Measurements from ENCODE around the gene GLIS1. TPM values are rescaled to one million over a fixed set of nuclear protein-coding genes. Genes with fewer than 3 reads are reported as not detected.

The GLIS1 gene
- total RNA-seq, 1 donor from 2014 or later, result not detected

DNA sequence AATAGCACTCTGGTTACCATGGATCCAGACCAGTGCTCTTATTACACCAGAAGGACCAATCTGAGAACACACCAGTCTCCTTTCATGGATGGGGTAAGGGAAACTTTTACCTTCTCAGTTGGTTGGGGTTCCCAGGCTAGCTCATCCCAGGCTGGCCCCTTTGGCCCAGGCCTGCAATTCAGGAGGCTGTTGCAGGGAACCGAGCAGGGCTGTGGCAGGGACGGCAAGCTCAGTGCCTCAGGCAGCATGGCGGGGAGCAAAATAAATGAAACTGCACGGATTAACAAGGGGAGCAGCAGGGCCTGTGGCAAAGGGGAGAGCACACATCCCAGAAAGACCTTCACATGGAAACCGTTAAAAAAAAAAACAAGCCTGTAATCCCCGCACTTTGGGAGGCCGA lies 222.8 kb downstream of the GLIS1 start:
- H3K36me3 Mint-ChIP-seq (ENCODE audit: low read depth), result no peaks in the 10 kb centered on the region
- ATAC-seq (ENCODE audit: low read depth), result no peak
- CTCF ChIA-PET, result no interaction called here

DNA sequence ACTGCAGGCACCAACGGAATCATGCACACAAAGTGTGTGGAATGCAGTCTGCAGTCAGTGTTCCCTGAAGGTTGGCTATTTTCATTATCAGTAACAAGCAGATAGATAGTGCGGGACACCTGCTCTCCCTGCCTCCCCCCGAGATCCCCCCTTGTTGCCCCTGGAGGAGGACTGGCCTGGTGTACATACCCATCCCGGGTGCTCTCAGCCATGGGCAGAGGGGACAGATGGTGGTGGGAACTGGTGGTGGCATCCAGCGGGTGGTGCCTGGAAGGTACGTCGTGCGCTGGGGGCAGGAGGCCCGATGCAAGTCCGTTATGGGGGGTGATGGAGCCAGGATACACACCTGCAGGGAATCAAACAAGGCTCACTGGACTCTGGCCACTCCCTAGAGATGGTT lies 224.5 kb downstream of the GLIS1 start:
- CTCF ChIA-PET, result no interaction called here
- POLR2A ChIA-PET, result no interaction called here
- DNase-seq (no peak), ATAC-seq (ENCODE audit: low read depth) (no peak)
- no peaks in the 10 kb centered on the region for H3K36me3 Mint-ChIP-seq (ENCODE audit: low read depth)
- no peaks in the 10 kb centered on the region for H3K4me1 Mint-ChIP-seq
- H3K4me3 Mint-ChIP-seq, result no peak overlapping the region
- TF ChIP-seq, protein P1, sequence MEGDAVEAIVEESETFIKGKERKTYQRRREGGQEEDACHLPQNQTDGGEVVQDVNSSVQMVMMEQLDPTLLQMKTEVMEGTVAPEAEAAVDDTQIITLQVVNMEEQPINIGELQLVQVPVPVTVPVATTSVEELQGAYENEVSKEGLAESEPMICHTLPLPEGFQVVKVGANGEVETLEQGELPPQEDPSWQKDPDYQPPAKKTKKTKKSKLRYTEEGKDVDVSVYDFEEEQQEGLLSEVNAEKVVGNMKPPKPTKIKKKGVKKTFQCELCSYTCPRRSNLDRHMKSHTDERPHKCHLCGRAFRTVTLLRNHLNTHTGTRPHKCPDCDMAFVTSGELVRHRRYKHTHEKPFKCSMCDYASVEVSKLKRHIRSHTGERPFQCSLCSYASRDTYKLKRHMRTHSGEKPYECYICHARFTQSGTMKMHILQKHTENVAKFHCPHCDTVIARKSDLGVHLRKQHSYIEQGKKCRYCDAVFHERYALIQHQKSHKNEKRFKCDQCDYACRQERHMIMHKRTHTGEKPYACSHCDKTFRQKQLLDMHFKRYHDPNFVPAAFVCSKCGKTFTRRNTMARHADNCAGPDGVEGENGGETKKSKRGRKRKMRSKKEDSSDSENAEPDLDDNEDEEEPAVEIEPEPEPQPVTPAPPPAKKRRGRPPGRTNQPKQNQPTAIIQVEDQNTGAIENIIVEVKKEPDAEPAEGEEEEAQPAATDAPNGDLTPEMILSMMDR (IDR thresholded peaks at IDR 0.05), result no peak
- no peak overlapping the region for H3K27ac Mint-ChIP-seq
- H3K27me3 Mint-ChIP-seq, result no peaks in the 10 kb centered on the region
- H3K9me3 Mint-ChIP-seq, result no peaks in the 10 kb centered on the region
- intact Hi-C loops (cut with micrococcal nuclease), result no loop called here

More for the DNA sequence above, 222.8 kb downstream of the GLIS1 start:
- H3K4me3 Mint-ChIP-seq, result no peak overlapping the region
- no peak for DNase-seq
- H3K4me1 Mint-ChIP-seq, result no peaks in the 10 kb centered on the region
- no peaks in the 10 kb centered on the region for H3K9me3 Mint-ChIP-seq
- POLR2A ChIA-PET, result no interaction called here
- no peak overlapping the region for H3K27ac Mint-ChIP-seq
- H3K27me3 Mint-ChIP-seq, result no peaks in the 10 kb centered on the region
- intact Hi-C loops (cut with micrococcal nuclease), result no loop called here
- TF ChIP-seq, protein P1 (IDR thresholded peaks at IDR 0.05), result no peak

DNA sequence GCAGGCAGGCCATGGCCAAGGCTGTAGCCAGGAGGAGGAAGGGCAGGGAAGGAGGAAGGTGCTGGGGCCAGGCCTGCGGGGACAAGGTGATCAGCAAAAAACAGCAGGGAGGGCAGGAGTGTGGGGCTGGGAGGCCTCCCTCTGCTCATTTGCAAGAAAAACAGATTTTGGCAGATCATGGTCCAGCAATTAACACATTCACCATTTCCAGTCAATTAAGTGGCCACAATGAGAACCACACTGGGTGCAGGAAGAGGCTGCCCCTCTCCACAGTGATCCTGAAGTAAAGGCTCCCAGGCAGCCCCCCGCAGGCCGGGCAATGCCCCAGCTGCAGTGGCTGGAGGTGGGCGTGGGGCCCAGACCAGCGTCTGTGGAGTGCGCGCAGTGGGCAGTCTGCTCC lies 225.1 kb downstream of the GLIS1 start:
- intact Hi-C loops (cut with micrococcal nuclease), result no loop called here
- POLR2A ChIA-PET, result no interaction called here
- Mint-ChIP-seq H3K27ac (no peak overlapping the region), H3K27me3 (no peaks in the 10 kb centered on the region), H3K4me1 (no peaks in the 10 kb centered on the region), H3K36me3 (ENCODE audit: low read depth) (no peaks in the 10 kb centered on the region), H3K9me3 (no peaks in the 10 kb centered on the region), H3K4me3 (no peak overlapping the region)
- CTCF ChIA-PET, result no interaction called here
- TF ChIP-seq, protein P1 (IDR thresholded peaks at IDR 0.05), result no peak
- ATAC-seq (ENCODE audit: low read depth) (no peak), DNase-seq (no peak)

DNA sequence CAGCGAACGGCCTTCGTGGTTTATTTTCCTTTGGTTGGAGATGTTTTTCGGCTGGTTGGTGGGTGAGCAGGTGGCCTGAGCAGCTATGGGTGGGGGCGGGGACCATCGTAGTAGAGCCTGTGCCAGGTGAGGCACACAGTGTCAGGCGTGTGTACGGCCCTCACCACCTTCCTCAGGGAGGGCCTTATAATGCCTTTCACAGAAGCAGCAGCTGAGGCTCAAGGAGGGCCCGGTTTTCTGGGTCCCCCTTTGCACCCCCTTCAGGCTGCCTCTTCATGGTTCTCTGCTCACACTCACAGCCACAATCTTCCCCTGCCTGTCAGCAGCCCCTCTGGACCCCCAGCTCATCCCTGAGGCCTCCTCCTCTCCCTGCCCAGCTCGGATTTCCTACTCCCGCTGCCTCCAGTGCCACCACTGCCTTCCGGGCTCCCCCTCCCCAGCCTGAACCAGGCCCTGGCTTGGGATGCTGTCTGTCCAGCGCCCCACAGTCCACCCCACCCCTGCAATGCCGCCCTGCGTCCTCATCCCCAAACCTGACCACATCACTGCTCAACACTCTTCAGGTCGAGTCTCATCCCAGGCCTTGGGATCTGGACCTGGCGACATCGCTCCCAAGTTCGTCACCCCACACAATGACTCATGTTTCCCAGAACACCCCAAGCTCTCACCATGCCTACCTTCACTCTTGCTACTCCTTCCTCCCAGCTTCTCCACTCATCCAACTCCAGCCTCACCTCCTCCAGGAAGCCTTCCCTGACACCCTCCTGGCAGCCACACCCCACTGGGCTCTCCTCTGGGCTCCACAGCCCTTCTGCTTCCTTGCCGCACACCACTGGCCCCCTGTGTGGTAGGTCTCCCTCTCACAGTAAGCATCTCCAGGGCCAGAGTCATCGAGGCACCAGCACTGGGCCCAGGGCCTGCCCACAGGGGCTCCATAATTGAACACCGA lies 225.9 kb downstream of the GLIS1 start:
- Mint-ChIP-seq H3K9me3 (no peaks in the 10 kb centered on the region), H3K36me3 (ENCODE audit: low read depth) (no peaks in the 10 kb centered on the region), H3K4me1 (no peaks in the 10 kb centered on the region), H3K27me3 (no peaks in the 10 kb centered on the region), H3K27ac (no peak overlapping the region), H3K4me3 (no peak overlapping the region)
- no peak for ATAC-seq (ENCODE audit: low read depth)
- TF ChIP-seq, protein P1 (IDR thresholded peaks at IDR 0.05), result no peak
- DNase-seq, result no peak
- ChIA-PET POLR2A (no interaction called here), CTCF (no interaction called here)
- intact Hi-C loops (cut with micrococcal nuclease), result no loop called here

DNA sequence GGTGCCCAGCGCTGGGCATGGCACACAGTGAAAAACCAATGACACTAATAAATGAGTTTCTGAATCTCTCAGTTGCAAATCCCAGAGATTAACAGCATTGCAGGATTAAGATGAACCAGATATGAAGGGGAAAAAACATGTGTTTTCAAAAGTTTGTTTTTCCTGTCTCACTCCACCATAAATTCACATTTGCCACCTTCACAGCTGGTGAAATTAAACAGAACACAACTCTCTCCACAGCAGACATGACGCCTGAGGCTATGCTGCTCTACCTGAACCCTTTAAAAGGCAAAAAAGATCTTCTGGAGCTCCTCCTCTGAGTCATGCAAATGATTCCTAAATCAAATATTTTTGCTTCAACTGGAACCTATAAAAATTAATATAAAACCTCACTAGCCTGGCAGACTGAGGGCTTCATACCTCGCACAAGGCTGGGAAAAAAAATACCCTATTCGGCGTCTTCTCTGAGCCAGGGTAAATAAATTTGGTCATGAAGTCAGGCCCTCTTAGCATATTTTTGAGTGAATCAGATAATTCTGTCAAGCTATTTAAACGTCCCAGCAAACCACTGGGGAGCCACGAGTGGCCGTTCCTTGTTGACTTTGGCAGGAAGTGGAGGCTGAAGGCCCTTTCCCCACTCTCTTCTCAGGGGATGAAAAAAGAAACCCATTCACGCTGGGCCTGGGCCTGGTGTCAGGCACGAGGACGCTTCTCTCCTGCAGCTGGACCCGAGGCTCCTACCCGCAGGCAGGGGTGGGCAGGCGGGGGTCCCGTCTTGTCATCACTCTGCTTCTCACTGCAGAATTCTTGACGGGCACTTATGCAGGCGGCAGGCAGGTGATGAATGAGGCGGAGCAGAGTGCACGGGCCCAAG lies 226.8 kb downstream of the GLIS1 start:
- no peak overlapping the region for H3K27ac Mint-ChIP-seq
- no peaks in the 10 kb centered on the region for H3K36me3 Mint-ChIP-seq (ENCODE audit: low read depth)
- no peak overlapping the region for H3K4me3 Mint-ChIP-seq
- TF ChIP-seq, protein P1 (IDR thresholded peaks at IDR 0.05), result no peak
- DNase-seq (no peak), ATAC-seq (ENCODE audit: low read depth) (no peak)
- H3K4me1 Mint-ChIP-seq, result no peaks in the 10 kb centered on the region
- ChIA-PET CTCF (no interaction called here), POLR2A (no interaction called here)
- H3K27me3 Mint-ChIP-seq, result peaks cover 2% of the 10 kb centered on the region
- intact Hi-C loops (cut with micrococcal nuclease), result no loop called here
- no peaks in the 10 kb centered on the region for H3K9me3 Mint-ChIP-seq
